OCI-LY1 (cell line): ENCODE data around the gene PDE6D.

Experiments
- EZH2 ChIP-seq: fragments of 200-600 bp; sonication (generic), shearing (Covaris generic); IDR thresholded peaks from 2 replicates; pipeline ENCODE4 v1.8.0; 2017; ENCODE audit warnings: borderline replicate concordance, mixed run types, mild to moderate bottlenecking, antibody characterized with exemption, low read length, moderate library complexity, mixed read lengths
- TF ChIP-seq, protein P1 (sequence below): fragments of 200-600 bp; sonication (generic), shearing (Covaris generic); IDR thresholded peaks from 2 replicates; pipeline ENCODE4 v1.5.1; 2017; ENCODE audit warnings: mild to moderate bottlenecking, antibody characterized with exemption, low read length, moderate library complexity, mixed read lengths

DNA sequence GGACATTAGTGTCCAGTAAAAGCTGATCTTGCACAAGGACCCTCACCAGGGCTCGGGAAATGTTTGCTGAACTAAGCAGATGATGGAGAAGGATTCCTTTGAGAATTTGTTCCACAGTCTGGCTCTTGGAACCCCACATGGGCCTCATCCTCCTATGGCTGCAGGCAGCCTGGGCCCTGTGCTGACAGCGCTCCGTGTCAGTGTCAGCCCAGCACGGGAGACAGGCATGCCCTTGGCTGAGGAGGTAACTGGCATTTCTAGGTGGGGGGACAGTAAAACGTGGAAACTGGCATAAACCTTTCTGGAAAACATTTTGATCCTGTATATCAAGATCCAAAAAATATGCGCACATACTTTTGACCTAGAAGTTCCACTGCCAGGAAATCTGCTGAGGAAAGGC is 62.3 kb downstream of the PDE6D start:
- TF ChIP-seq, protein P1, sequence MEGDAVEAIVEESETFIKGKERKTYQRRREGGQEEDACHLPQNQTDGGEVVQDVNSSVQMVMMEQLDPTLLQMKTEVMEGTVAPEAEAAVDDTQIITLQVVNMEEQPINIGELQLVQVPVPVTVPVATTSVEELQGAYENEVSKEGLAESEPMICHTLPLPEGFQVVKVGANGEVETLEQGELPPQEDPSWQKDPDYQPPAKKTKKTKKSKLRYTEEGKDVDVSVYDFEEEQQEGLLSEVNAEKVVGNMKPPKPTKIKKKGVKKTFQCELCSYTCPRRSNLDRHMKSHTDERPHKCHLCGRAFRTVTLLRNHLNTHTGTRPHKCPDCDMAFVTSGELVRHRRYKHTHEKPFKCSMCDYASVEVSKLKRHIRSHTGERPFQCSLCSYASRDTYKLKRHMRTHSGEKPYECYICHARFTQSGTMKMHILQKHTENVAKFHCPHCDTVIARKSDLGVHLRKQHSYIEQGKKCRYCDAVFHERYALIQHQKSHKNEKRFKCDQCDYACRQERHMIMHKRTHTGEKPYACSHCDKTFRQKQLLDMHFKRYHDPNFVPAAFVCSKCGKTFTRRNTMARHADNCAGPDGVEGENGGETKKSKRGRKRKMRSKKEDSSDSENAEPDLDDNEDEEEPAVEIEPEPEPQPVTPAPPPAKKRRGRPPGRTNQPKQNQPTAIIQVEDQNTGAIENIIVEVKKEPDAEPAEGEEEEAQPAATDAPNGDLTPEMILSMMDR = no peak
- TF ChIP-seq EZH2 = no peak
